NB4 (cell line): ENCODE data around the gene NOX3.

ENCODE experiments used
- CTCF ChIP-seq: IDR thresholded peaks from one replicate; pipeline ENCODE4 v1.5.1; 2012; ENCODE audit warnings: low read depth, low read length
- MAX ChIP-seq: IDR thresholded peaks from 2 replicates; pipeline ENCODE4 v1.6.1; 2011; ENCODE audit warnings: low read depth, low read length
- POLR2A ChIP-seq: IDR thresholded peaks from 2 replicates; pipeline ENCODE4 v1.6.1; 2011; ENCODE audit warnings: mild to moderate bottlenecking; ENCODE audit not compliant: insufficient read length; ENCODE audit errors: extremely low read depth

- TF ChIP-seq MAX (no peak), POLR2A (no peak), CTCF (no peak)
These were observed 42.7 kb upstream of the NOX3 start for GRCh38 chr6:155498370-155498769.
